MM.1S (cell line): ENCODE results near the gene KRTAP29-1.
A peak's percentile ranks its signal among the peaks of the same experiment; 100 is the strongest.

Source experiments
- DNase-seq: peaks from one replicate; pipeline ENCODE4 v3.0.0-alpha.2; 2015
- H2AFZ ChIP-seq: fragments of 300-600 bp; sonication (generic); 2 replicates; pipeline ENCODE4 v1.6.0; 2016; ENCODE audit warnings: antibody characterized with exemption, low read length
- H3F3A ChIP-seq: fragments of 300-600 bp; sonication (generic); 2 replicates; pipeline ENCODE4 v1.6.1; 2016; ENCODE audit warnings: mild to moderate bottlenecking, antibody characterized with exemption, low read length, moderate library complexity, mixed read lengths; ENCODE audit not compliant: insufficient read depth
- H3K27ac ChIP-seq: fragments of 300-600 bp; sonication (generic); 2 replicates; pipeline ENCODE4 v1.5.1; 2016; ENCODE audit warnings: mild to moderate bottlenecking, low read length
- H3K27me3 ChIP-seq: fragments of 300-600 bp; sonication (generic); replicated peaks from 2 replicates; pipeline ENCODE4 v1.6.0; 2016; ENCODE audit warnings: low read length; ENCODE audit not compliant: insufficient read depth
- H3K36me3 ChIP-seq: fragments of 300-600 bp; sonication (generic); replicated peaks from 2 replicates; pipeline ENCODE4 v1.6.1; 2016; ENCODE audit warnings: mild to moderate bottlenecking, low read length, mixed read lengths; ENCODE audit not compliant: insufficient read depth
- H3K4me1 ChIP-seq: fragments of 300-600 bp; sonication (generic); 2 replicates; pipeline ENCODE4 v1.6.1; 2016; ENCODE audit warnings: low read length, mixed read lengths
- H3K4me2 ChIP-seq: fragments of 300-600 bp; sonication (generic); 2 replicates; pipeline ENCODE4 v1.6.0; 2016; ENCODE audit warnings: low read depth, low read length
- H3K4me3 ChIP-seq: fragments of 300-600 bp; sonication (generic); 2 replicates; pipeline ENCODE4 v1.5.1; 2016; ENCODE audit warnings: low read length, mixed read lengths
- H3K79me2 ChIP-seq: fragments of 300-600 bp; sonication (generic); 2 replicates; pipeline ENCODE4 v1.6.1; 2016; ENCODE audit warnings: mixed run types, low read length, mixed read lengths
- H3K9ac ChIP-seq: fragments of 300-600 bp; sonication (generic); 2 replicates; pipeline ENCODE4 v1.6.1; 2016; ENCODE audit warnings: low read length, mixed read lengths
- H3K9me2 ChIP-seq: fragments of 300-600 bp; sonication (generic); replicated peaks from 2 replicates; pipeline ENCODE4 v1.6.1; 2016; ENCODE audit warnings: mild to moderate bottlenecking, low read length, mixed read lengths; ENCODE audit not compliant: insufficient read depth
- H3K9me3 ChIP-seq: fragments of 300-600 bp; sonication (generic); replicated peaks from 2 replicates; pipeline ENCODE4 v1.6.1; 2016; ENCODE audit warnings: mild to moderate bottlenecking, low read length, mixed read lengths; ENCODE audit not compliant: insufficient read depth
- H4K20me1 ChIP-seq: fragments of 300-600 bp; sonication (generic); 2 replicates; pipeline ENCODE4 v1.6.1; 2016; ENCODE audit warnings: mild to moderate bottlenecking, low read length, moderate library complexity, mixed read lengths; ENCODE audit not compliant: insufficient read depth
- EZH2 ChIP-seq: fragments of 300-600 bp; sonication (generic); optimal IDR thresholded peaks from 2 replicates; pipeline ENCODE3; 2017; ENCODE audit warnings: low read depth, mild to moderate bottlenecking, antibody characterized with exemption, low read length, mixed read lengths
- EZH2phosphoT487 ChIP-seq: fragments of 300-600 bp; sonication (generic); IDR thresholded peaks from 2 replicates; pipeline ENCODE4 v1.6.1; 2018; ENCODE audit warnings: antibody characterized with exemption, low read length
- TF ChIP-seq, protein P1 (sequence below): fragments of 300-600 bp; sonication (generic); IDR thresholded peaks from 2 replicates; pipeline ENCODE4 v1.5.1; 2016; ENCODE audit warnings: antibody characterized with exemption, low read length, mixed read lengths

Gene KRTAP29-1

DNA sequence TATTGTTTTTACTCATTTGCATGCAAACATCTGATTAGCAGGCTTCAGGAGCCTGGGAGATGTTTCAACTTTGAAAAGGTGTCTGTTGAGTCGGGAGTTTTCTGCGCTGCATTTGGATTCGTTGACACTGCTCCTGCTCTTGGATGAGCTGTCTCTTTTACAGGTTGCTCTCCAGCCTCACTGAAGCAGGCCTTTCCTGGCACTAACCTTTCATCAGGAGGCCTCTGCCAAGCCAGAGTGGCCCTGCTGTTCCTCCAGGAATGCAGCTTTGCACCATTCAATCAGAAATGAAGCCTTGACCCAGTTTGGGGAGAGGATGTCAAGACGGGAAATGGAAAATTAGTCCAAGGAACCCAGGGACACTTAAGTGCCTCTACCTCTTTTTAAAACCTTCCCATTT lies 330 bp upstream of the KRTAP29-1 start:
- no peaks in the 10 kb centered on the region for H4K20me1 ChIP-seq
- H3K4me3 ChIP-seq, result no peak overlapping the region
- TF ChIP-seq EZH2phosphoT487 (no peak), EZH2 (no peak)
- TF ChIP-seq, protein P1, sequence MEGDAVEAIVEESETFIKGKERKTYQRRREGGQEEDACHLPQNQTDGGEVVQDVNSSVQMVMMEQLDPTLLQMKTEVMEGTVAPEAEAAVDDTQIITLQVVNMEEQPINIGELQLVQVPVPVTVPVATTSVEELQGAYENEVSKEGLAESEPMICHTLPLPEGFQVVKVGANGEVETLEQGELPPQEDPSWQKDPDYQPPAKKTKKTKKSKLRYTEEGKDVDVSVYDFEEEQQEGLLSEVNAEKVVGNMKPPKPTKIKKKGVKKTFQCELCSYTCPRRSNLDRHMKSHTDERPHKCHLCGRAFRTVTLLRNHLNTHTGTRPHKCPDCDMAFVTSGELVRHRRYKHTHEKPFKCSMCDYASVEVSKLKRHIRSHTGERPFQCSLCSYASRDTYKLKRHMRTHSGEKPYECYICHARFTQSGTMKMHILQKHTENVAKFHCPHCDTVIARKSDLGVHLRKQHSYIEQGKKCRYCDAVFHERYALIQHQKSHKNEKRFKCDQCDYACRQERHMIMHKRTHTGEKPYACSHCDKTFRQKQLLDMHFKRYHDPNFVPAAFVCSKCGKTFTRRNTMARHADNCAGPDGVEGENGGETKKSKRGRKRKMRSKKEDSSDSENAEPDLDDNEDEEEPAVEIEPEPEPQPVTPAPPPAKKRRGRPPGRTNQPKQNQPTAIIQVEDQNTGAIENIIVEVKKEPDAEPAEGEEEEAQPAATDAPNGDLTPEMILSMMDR, result no peak
- no peak overlapping the region for H3K27ac ChIP-seq
- no peak overlapping the region for H3K4me2 ChIP-seq
- no peaks in the 10 kb centered on the region for H3K9me2 ChIP-seq
- H3K36me3 ChIP-seq, result no peaks in the 10 kb centered on the region
- peaks cover under 1% of the 10 kb centered on the region; the same call in 1 of the 2 replicates for H3F3A ChIP-seq
- H3K9me3 ChIP-seq, result no peaks in the 10 kb centered on the region
- no peak overlapping the region for H2AFZ ChIP-seq
- H3K27me3 ChIP-seq, result no peaks in the 10 kb centered on the region
- peaks cover 12% of the 10 kb centered on the region for H3K4me1 ChIP-seq
- DNase-seq, result no peak
- H3K79me2 ChIP-seq, result no peaks in the 10 kb centered on the region
- no peak overlapping the region for H3K9ac ChIP-seq

DNA sequence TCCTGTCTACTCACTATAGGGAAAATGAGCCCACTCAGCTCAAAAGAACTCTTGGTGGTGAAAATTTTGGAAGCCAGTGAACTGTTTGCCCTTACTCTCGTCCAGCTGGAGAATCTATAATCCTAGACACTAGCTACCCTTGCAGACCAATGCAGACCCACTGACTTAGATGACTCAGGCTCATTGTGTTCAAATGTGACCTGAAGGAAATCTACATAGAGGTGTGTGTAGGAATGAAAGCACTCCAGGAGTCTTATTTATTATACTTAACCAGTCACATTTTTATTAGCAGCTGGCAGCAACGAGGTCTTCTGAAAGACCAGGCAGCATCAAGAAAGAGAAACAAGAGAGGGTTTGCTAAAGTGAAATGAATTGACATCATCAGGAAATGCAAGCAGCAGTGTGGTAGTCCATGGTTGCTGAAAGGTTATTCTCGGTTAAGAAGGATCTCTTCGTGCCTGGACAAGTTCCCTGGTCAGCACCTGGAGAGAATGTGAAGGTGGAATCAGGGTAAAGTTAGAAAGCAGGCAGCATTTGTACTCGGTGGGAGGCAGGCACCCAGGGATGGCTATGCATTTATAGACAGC lies 1.4 kb downstream of the KRTAP29-1 start:
- Histone ChIP-seq H3K4me1 (peaks cover 9% of the 10 kb centered on the region; the same call in 1 of the 2 replicates), H3K27ac (no peak overlapping the region; the same call in 1 of the 2 replicates), H3K9me3 (no peaks in the 10 kb centered on the region)

DNA sequence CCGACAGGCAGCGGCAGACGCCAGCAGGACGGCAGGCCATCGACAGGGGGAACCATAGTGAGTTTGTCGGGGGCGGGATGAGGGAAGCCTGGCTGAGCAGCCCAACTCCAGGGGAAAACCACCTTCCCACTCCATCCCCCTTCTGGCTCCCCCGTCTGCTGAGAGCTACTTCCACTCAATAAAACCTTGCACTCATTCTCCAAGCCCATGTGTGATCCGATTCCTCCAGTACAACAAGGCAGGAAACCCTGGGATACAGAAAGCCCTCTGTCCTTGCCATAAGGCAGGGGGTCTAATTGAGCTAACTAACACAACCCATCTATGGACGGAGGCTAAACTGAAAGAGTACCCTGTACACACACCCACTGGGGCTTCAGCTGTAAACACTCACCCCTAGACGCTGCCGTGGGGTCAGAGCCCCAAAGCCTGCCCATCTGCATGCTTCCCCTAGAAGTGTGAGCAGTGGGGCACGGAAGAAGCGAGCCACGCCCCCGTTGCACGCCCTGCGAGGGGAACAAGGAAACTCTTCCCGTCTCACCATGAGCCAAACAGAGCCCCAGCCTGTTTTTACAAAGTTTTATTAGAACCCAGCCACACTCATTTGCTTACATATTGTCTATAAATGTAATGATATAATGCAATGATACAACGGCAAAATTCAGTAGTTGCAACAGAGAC lies 4.1 kb downstream of the KRTAP29-1 start:
- TF ChIP-seq EZH2, result no peak
- DNase-seq, result no peak
- H3K4me1 ChIP-seq, result peaks cover 9% of the 10 kb centered on the region; the same call in 1 of the 2 replicates

More for the DNA sequence above, 1.4 kb downstream of the KRTAP29-1 start:
- peak; percentile 36 for DNase-seq
- Histone ChIP-seq H3K4me2 (peak overlapping the region; percentile 15; the same call in 1 of the 2 replicates), H4K20me1 (no peaks in the 10 kb centered on the region), H3K9ac (no peak overlapping the region), H2AFZ (no peak overlapping the region; the same call in 1 of the 2 replicates), H3F3A (no peaks in the 10 kb centered on the region), H3K27me3 (no peaks in the 10 kb centered on the region), H3K36me3 (no peaks in the 10 kb centered on the region), H3K9me2 (no peaks in the 10 kb centered on the region), H3K4me3 (no peak overlapping the region), H3K79me2 (no peaks in the 10 kb centered on the region)
- TF ChIP-seq EZH2, result no peak

DNA sequence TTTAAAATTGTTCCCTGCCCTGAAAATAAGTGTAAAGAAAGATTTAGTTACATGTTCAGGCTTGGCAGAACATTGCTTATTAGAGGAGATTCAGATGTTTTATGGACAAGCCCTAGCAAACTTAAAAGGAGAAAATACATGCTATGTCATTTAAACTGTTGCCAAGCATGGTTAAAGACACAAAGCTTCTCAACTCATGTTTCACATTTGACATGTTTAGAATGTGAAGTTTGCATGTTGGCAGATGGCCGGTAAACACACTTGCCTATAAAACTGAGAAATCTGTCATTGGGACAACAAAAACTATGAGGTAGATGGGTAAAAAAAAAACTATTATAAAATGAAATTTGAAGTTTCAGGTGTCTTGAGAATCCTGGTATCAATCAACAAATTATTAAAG lies 5.8 kb downstream of the KRTAP29-1 start:
- no peak overlapping the region for H3K4me2 ChIP-seq
- no peak overlapping the region for H3K4me3 ChIP-seq
- no peaks in the 10 kb centered on the region for H4K20me1 ChIP-seq
- TF ChIP-seq EZH2, result no peak
- TF ChIP-seq EZH2phosphoT487, result no peak
- TF ChIP-seq, protein P1, result no peak
- H3K79me2 ChIP-seq, result no peaks in the 10 kb centered on the region
- no peaks in the 10 kb centered on the region for H3K27me3 ChIP-seq
- DNase-seq, result no peak
- no peak overlapping the region for H3K9ac ChIP-seq
- H3K36me3 ChIP-seq, result no peaks in the 10 kb centered on the region
- H3K9me2 ChIP-seq, result no peaks in the 10 kb centered on the region
- H3K27ac ChIP-seq, result no peak overlapping the region
- no peaks in the 10 kb centered on the region for H3F3A ChIP-seq
- no peak overlapping the region for H2AFZ ChIP-seq
- H3K4me1 ChIP-seq, result peaks cover 6% of the 10 kb centered on the region; the same call in 1 of the 2 replicates
- H3K9me3 ChIP-seq, result no peaks in the 10 kb centered on the region

More for the DNA sequence above, 4.1 kb downstream of the KRTAP29-1 start:
- Histone ChIP-seq H3K27ac (no peak overlapping the region), H3K27me3 (no peaks in the 10 kb centered on the region), H3K9me2 (no peaks in the 10 kb centered on the region), H3F3A (no peaks in the 10 kb centered on the region), H3K9ac (no peak overlapping the region), H4K20me1 (no peaks in the 10 kb centered on the region), H2AFZ (no peak overlapping the region), H3K4me2 (no peak overlapping the region), H3K79me2 (no peaks in the 10 kb centered on the region), H3K9me3 (no peaks in the 10 kb centered on the region), H3K4me3 (no peak overlapping the region), H3K36me3 (no peaks in the 10 kb centered on the region)
